ENCODE results near the gene MAP4K5.

Gene MAP4K5
- 48.4 to 55.4 (median 51.9) reads per million in 3 donors for total RNA-seq

DNA sequence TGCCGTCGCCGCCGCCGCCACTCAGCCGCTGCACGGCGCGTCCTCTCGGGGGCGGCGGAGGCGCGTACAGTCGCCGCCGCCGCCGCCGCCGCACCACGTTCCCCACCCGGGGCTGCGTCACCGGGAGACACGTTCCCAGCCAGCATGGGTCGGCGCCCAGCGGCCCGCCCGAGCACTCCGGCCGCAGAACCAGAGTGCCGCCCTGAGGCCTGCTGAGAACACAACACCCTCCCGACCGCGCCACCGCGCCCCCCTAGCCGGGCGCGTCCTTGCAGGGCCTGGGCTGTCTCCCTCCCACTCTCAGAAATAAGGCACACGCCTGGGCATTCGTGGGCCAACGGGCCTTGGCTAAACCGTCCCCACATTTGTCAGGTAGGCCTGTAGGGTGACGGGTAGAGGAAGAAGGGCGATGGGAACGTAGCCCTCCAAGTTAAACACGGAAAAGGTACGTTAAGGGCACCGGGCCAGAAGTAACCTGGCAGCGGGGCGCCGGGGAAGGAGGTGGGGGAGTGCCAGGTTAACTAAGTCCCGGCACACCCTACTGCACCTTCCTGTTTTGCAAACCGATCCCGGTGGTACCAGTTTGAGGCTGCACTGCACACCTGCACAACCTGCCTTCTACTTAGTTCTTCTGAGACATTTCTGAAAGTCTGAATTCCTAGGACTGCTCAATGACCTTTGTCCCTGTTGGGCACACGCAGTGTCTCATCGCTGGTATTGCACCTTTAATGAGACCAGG lies at the start of gene MAP4K5:
MAP4K5 (minus strand) TSS at position 68 of the 739 bp plus-strand sequence. CDS start 520 bp downstream, outside the sequence.
- Histone ChIP-seq H3K4me1 (ENCODE audit: control insufficient read depth, insufficient read depth, low read length, poor library complexity, severe bottlenecking) (peaks cover 7% of the 10 kb centered on the region), H3K36me3 (ENCODE audit: control insufficient read depth, insufficient read depth, low read length) (no peaks in the 10 kb centered on the region), H3K4me3 (ENCODE audit: insufficient read depth, low read depth, low read length, poor library complexity, severe bottlenecking) (peak within 1 kb of the TSS; percentile 96), H3K27me3 (replicated peaks; ENCODE audit: control insufficient read depth, insufficient read depth, low read length, poor library complexity, severe bottlenecking) (no peaks in the 10 kb centered on the region), H3K9me3 (ENCODE audit: control insufficient read depth, low read length) (no peaks in the 10 kb centered on the region), H3K27ac (ENCODE audit: insufficient read depth, low read length, poor library complexity, severe bottlenecking) (peak within 1 kb of the TSS; percentile 67)
- peak; percentile 77 to 84 (median 81) for DNase-seq

DNA sequence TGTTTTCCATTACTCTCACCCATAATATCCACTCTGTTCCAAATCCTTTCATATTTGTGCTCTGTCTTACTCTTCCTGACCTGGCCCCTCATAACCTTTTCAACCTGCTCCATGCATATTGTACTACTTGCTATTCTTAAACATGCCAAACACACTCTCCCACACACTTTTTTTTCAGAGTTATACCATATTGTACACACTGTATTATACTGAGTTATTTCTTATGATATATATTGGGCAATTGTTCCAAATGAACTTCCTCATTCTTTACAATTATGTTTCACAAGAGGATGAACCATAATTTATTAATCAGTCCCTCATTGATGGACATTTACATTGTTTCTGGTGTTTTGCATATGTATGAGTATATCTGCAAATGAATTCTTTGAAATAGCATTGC lies 46.1 kb upstream of the MAP4K5 start:
- H3K9me3 ChIP-seq (ENCODE audit: control insufficient read depth, low read length): no peaks in the 10 kb centered on the region
- DNase-seq: no peak
- H3K4me3 ChIP-seq (ENCODE audit: insufficient read depth, low read depth, low read length, poor library complexity, severe bottlenecking): no peak overlapping the region
- no peaks in the 10 kb centered on the region for H3K27me3 ChIP-seq (replicated peaks; ENCODE audit: control insufficient read depth, insufficient read depth, low read length, poor library complexity, severe bottlenecking)
- H3K27ac ChIP-seq (ENCODE audit: insufficient read depth, low read length, poor library complexity, severe bottlenecking): no peak overlapping the region
- no peaks in the 10 kb centered on the region for H3K4me1 ChIP-seq (ENCODE audit: control insufficient read depth, insufficient read depth, low read length, poor library complexity, severe bottlenecking)
- H3K36me3 ChIP-seq (ENCODE audit: control insufficient read depth, insufficient read depth, low read length): no peaks in the 10 kb centered on the region

DNA sequence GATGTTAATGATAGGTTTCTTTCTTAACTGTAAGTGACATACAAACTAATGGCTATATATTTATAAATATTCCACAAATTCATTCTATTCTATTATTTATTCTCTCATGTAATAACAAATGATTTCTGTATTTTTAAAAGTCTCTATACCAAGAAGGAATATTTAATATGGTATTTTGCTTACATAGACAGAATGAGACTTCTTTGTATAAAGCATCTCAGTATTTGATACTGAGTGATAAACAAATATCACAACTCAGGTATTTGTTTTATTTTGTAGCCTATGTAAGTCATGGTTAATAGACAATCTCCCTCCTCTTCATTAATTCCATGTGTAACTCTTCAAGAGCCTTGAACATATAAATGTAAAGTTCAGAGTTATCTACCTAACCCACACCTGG lies 45.6 kb upstream of the MAP4K5 start:
- DNase-seq: no peak
- no peak overlapping the region for H3K27ac ChIP-seq (ENCODE audit: insufficient read depth, low read length, poor library complexity, severe bottlenecking)
- H3K4me3 ChIP-seq (ENCODE audit: insufficient read depth, low read depth, low read length, poor library complexity, severe bottlenecking): no peak overlapping the region
- H3K4me1 ChIP-seq (ENCODE audit: control insufficient read depth, insufficient read depth, low read length, poor library complexity, severe bottlenecking): no peaks in the 10 kb centered on the region
- no peaks in the 10 kb centered on the region for H3K27me3 ChIP-seq (replicated peaks; ENCODE audit: control insufficient read depth, insufficient read depth, low read length, poor library complexity, severe bottlenecking)
- no peaks in the 10 kb centered on the region for H3K36me3 ChIP-seq (ENCODE audit: control insufficient read depth, insufficient read depth, low read length)
- no peaks in the 10 kb centered on the region for H3K9me3 ChIP-seq (ENCODE audit: control insufficient read depth, low read length)

DNA sequence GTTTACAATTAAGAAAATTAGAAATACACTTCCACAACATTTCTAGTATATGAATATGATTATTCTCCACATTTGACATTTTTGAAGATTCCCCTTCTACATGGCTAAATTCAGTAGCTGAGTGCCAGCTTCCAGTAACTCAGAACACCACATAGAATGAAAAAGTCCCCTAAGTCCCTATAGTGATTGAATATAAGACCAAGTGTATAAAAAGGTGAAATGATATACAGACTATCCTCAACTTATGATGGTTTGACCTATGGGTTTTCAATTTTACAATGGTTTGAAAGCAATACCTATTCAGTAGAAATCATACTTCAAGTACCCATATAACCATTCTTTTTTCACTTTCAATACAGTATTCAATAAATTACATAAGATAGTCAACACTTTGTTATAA lies 43.4 kb upstream of the MAP4K5 start:
- H3K4me3 ChIP-seq (ENCODE audit: insufficient read depth, low read depth, low read length, poor library complexity, severe bottlenecking): no peak overlapping the region
- no peaks in the 10 kb centered on the region for H3K36me3 ChIP-seq (ENCODE audit: control insufficient read depth, insufficient read depth, low read length)
- no peaks in the 10 kb centered on the region for H3K27me3 ChIP-seq (replicated peaks; ENCODE audit: control insufficient read depth, insufficient read depth, low read length, poor library complexity, severe bottlenecking)
- no peak for DNase-seq
- no peaks in the 10 kb centered on the region for H3K4me1 ChIP-seq (ENCODE audit: control insufficient read depth, insufficient read depth, low read length, poor library complexity, severe bottlenecking)
- H3K9me3 ChIP-seq (ENCODE audit: control insufficient read depth, low read length): no peaks in the 10 kb centered on the region
- no peak overlapping the region for H3K27ac ChIP-seq (ENCODE audit: insufficient read depth, low read length, poor library complexity, severe bottlenecking)

DNA sequence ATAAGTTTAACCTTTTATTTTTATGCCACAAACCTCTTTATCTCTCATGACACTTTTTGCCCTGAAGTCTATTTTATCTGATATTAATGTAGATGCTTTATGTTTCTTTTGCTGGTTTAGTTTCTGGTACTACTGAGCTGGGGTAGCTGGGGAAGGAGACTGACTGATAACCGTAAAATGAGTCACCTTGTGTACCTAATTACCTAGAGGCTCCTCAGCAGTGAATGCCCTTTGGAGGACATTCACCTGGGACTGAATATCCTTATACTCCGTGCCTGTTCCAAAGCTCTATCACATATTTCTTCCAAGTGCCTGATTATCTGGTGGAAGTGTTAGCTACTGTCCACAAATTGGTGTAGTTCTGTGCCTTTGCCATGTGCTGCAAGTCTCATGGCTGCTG lies 41.5 kb upstream of the MAP4K5 start:
- H3K9me3 ChIP-seq (ENCODE audit: control insufficient read depth, low read length): no peaks in the 10 kb centered on the region
- H3K36me3 ChIP-seq (ENCODE audit: control insufficient read depth, insufficient read depth, low read length): no peaks in the 10 kb centered on the region
- H3K4me1 ChIP-seq (ENCODE audit: control insufficient read depth, insufficient read depth, low read length, poor library complexity, severe bottlenecking): no peaks in the 10 kb centered on the region

DNA sequence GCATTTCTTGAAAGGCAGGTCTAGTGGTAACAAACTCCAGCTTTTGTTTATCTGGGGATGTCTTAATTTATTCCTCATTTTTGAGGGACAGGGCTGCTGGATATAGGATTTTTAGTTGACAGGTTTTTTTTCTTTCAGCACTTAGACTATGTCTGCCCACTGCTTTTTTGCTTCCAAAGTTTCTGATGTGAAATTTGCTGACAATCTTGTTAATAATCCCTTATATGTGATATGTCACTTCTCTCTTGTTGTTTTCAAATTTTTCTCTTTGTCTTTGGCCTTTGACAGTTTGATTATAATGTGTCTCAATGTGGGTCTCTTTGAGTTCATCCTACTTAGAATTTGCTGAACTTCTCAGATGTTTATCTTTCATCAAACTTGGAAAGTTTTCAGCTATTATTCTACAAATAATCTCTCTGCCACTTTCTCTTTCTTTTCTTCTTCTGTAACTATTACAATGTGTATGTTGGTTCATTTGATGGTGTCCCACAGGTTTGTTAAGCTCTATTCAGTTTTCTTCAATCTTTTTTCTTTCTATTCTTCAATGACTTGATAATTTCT lies 37.4 kb upstream of the MAP4K5 start:
- Histone ChIP-seq H3K9me3 (ENCODE audit: control insufficient read depth, low read length) (no peaks in the 10 kb centered on the region), H3K36me3 (ENCODE audit: control insufficient read depth, insufficient read depth, low read length) (no peaks in the 10 kb centered on the region), H3K27me3 (replicated peaks; ENCODE audit: control insufficient read depth, insufficient read depth, low read length, poor library complexity, severe bottlenecking) (no peaks in the 10 kb centered on the region), H3K27ac (ENCODE audit: insufficient read depth, low read length, poor library complexity, severe bottlenecking) (no peak overlapping the region), H3K4me1 (ENCODE audit: control insufficient read depth, insufficient read depth, low read length, poor library complexity, severe bottlenecking) (no peaks in the 10 kb centered on the region), H3K4me3 (ENCODE audit: insufficient read depth, low read depth, low read length, poor library complexity, severe bottlenecking) (no peak overlapping the region)
- DNase-seq: no peak

More for the DNA sequence above, 41.5 kb upstream of the MAP4K5 start:
- Histone ChIP-seq H3K27me3 (replicated peaks; ENCODE audit: control insufficient read depth, insufficient read depth, low read length, poor library complexity, severe bottlenecking) (no peaks in the 10 kb centered on the region), H3K27ac (ENCODE audit: insufficient read depth, low read length, poor library complexity, severe bottlenecking) (no peak overlapping the region), H3K4me3 (ENCODE audit: insufficient read depth, low read depth, low read length, poor library complexity, severe bottlenecking) (no peak overlapping the region)
- no peak for DNase-seq

DNA sequence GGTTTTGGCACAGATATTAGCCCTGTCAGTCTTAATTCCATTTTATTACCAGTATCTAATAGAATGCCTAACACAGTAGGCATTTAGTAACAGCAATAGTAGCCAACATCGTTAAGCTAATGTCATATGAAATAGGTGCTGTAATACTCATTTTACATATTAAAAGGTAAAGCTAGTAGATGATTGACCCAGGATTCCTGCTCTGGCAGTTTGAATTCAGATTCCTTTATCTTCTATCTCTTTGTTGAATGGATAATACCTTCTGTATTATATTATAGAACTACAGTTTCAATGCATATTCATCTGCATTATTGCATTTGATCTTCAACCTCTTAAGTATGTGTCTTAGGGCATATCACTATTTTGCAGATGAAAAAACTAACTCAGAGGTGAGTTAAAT lies 30.5 kb upstream of the MAP4K5 start:
- DNase-seq: no peak
- peaks cover 24% of the 10 kb centered on the region for H3K27me3 ChIP-seq (replicated peaks; ENCODE audit: control insufficient read depth, insufficient read depth, low read length, poor library complexity, severe bottlenecking)
- no peaks in the 10 kb centered on the region for H3K9me3 ChIP-seq (ENCODE audit: control insufficient read depth, low read length)
- no peak overlapping the region for H3K4me3 ChIP-seq (ENCODE audit: insufficient read depth, low read depth, low read length, poor library complexity, severe bottlenecking)
- H3K4me1 ChIP-seq (ENCODE audit: control insufficient read depth, insufficient read depth, low read length, poor library complexity, severe bottlenecking): peaks cover 12% of the 10 kb centered on the region
- no peak overlapping the region for H3K27ac ChIP-seq (ENCODE audit: insufficient read depth, low read length, poor library complexity, severe bottlenecking)
- no peaks in the 10 kb centered on the region for H3K36me3 ChIP-seq (ENCODE audit: control insufficient read depth, insufficient read depth, low read length)

DNA sequence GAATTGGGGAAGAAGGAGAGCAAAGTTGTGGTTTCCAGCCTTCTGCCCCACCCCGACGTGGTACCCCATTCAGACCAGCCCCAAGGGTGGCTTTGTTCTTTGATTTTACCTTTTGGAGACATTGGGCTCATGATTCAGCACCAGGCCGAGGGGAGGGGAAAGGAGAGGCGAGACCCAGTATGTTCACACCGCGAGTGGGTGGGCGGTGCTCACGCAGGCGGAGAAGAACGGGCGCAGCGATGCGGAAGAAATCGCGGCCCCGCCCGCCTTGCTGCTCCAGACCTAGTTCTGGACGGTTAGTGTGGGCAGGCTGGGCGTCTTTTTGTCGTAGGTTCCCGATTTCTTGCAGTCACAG lies 28.5 kb upstream of the MAP4K5 start:
- H3K27ac ChIP-seq (ENCODE audit: insufficient read depth, low read length, poor library complexity, severe bottlenecking): no peak overlapping the region
- no peak for DNase-seq

DNA sequence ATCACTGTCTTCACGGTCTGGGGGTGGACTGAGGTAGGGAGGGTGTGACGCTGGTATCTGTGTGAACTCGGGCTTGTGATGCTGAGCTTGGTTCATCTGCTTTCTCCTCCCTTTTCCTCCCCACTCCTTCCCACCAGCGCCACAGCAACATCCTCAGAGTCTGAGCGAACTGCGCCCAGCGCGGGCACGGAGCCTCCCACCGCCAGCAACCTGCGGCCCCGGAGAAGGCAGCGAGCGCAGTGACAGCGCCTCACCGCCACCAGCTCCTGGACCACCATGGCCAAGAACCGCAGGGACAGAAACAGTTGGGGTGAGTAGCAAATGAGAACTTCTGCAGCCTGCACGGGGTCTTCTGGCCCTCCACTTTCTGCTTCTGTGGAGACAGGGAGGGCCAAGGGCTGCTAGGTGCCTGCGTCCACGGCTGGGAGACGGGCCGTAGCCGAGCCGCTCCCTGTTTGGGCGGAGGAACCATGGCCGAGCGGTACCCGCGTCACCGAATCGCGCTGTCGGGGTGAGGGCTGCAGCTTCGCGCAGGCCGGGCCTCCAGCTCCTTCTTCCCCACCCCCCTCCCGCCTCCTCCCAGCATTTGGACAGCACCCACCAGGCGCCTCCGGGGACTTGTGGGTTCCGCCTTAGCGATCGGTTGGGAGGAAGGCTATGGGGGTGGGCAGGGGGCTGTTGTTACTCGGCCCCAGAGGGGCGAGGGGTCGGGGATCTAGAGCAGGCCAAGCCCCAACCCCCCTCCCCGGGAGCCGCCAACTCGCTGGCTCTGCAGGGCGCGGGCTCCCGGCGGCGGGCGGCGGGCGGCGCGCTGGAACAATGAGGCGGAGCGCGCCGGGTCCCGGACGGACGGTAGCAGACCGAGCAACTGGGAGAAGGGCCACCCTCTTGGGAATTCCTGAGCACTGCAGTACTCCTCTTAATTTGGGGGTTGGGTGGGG lies 27.9 kb upstream of the MAP4K5 start, which contains the start of gene ATL1:
ATL1 (plus strand) TSS at position 156 of the 941 bp plus-strand sequence; CDS start at position 277, 121 bp downstream.
- H3K9me3 ChIP-seq (ENCODE audit: control insufficient read depth, low read length): no peaks in the 10 kb centered on the region
- H3K36me3 ChIP-seq (ENCODE audit: control insufficient read depth, insufficient read depth, low read length): no peaks in the 10 kb centered on the region
- peak within 1 kb of the TSS; percentile 65 for H3K4me3 ChIP-seq (ENCODE audit: insufficient read depth, low read depth, low read length, poor library complexity, severe bottlenecking)
- DNase-seq: no peak
- peaks cover 32% of the 10 kb centered on the region for H3K27me3 ChIP-seq (replicated peaks; ENCODE audit: control insufficient read depth, insufficient read depth, low read length, poor library complexity, severe bottlenecking)
- H3K4me1 ChIP-seq (ENCODE audit: control insufficient read depth, insufficient read depth, low read length, poor library complexity, severe bottlenecking): peaks cover 12% of the 10 kb centered on the region
- H3K27ac ChIP-seq (ENCODE audit: insufficient read depth, low read length, poor library complexity, severe bottlenecking): no peak within 1 kb of the TSS

More for the DNA sequence above, 28.5 kb upstream of the MAP4K5 start:
- H3K4me1 ChIP-seq (ENCODE audit: control insufficient read depth, insufficient read depth, low read length, poor library complexity, severe bottlenecking): peaks cover 12% of the 10 kb centered on the region
- H3K9me3 ChIP-seq (ENCODE audit: control insufficient read depth, low read length): no peaks in the 10 kb centered on the region
- H3K27me3 ChIP-seq (replicated peaks; ENCODE audit: control insufficient read depth, insufficient read depth, low read length, poor library complexity, severe bottlenecking): peaks cover 32% of the 10 kb centered on the region
- H3K36me3 ChIP-seq (ENCODE audit: control insufficient read depth, insufficient read depth, low read length): no peaks in the 10 kb centered on the region
- H3K4me3 ChIP-seq (ENCODE audit: insufficient read depth, low read depth, low read length, poor library complexity, severe bottlenecking): peak overlapping the region; percentile 65
